Uterus (tissue), 4 donors: ENCODE data around the gene ARHGEF18. TPM values are rescaled to one million over a fixed set of nuclear protein-coding genes. Genes with fewer than 3 reads are reported as not detected.

Source experiments
- DNase-seq, 2 donors: peaks; one replicate each; pipeline ENCODE4 v3.0.0-alpha.2; 2019 to 2020
- H3K27ac ChIP-seq, 2 donors: fragments of 200-600 bp; sonication (generic); 1 replicate in 1 of 2; 2 replicates in 1 of 2; pipeline ENCODE4 v1.5.1; 2016 to 2018
- H3K27me3 ChIP-seq, 2 donors: fragments of 200-600 bp; sonication (generic); one replicate each; pipeline ENCODE4 v1.5.1; 2018 to 2019; ENCODE audit warnings: control low read depth in 1 of 2
- H3K36me3 ChIP-seq, 2 donors: fragments of 200-600 bp; sonication (generic); one replicate each; pipeline ENCODE4 v1.5.1; 2019; ENCODE audit warnings: control low read depth in 1 of 2
- H3K4me1 ChIP-seq, 2 donors: fragments of 200-600 bp; sonication (generic); one replicate each; pipeline ENCODE4 v1.5.1; 2018 to 2019; ENCODE audit warnings: control low read depth in 1 of 2
- H3K4me3 ChIP-seq, 2 donors: fragments of 200-600 bp; sonication (generic); 1 replicate in 1 of 2; 2 replicates in 1 of 2; pipeline ENCODE4 v1.5.1; 2018 to 2019; ENCODE audit warnings: mild to moderate bottlenecking in 1 of 2
- H3K9me3 ChIP-seq, 2 donors: fragments of 200-600 bp; sonication (generic); one replicate each; pipeline ENCODE4 v1.5.1; 2019; ENCODE audit warnings: control low read depth in 1 of 2
- CTCF ChIP-seq, 4 experiments: fragments of 200-600 bp in 2 of 4; fragments of 450-650 bp in 2 of 4; sonication (generic) in 2 of 4; IDR thresholded peaks; one replicate each; pipeline ENCODE4 v1.5.1; 2016 to 2019; ENCODE audit warnings: antibody characterized with exemption in 4 of 4, mild to moderate bottlenecking in 2 of 4, moderate library complexity in 1 of 4
- POLR2A ChIP-seq, 2 donors: fragments of 450-650 bp; IDR thresholded peaks; one replicate each; pipeline ENCODE4 v1.6.1; 2016; ENCODE audit warnings: antibody characterized with exemption in 2 of 2, mild to moderate bottlenecking in 1 of 2, moderate library complexity in 1 of 2
- intact Hi-C: fragments of 100-400 bp; cut with DNase I; formaldehyde crosslinking; loops from one replicate; pipeline ENCODE4 v1.15.1; 2023; ENCODE audit warnings: low total_unique reads
- total RNA-seq, 4 donors: library from RNA; depleted of rRNA in 3 of 4; stranded (reverse); fragments of >200 nt in 3 of 4; gene quantifications; one replicate each; pipeline versions ENCODE4 v1.1.0 to v1.2.4, GENCODE V29; 2014 to 2023
- donor health status: DM: yes; HTN: yes; CAD: no.

Gene ARHGEF18
- total RNA-seq, 4 donors from 2014 or later = 2.6 to 36.4 (median 18.5) TPM

- no peak overlapping the region for H3K27ac ChIP-seq
- no peaks in the 10 kb centered on the region for H3K9me3 ChIP-seq
- no peaks in the 10 kb centered on the region for H3K27me3 ChIP-seq
- no peaks in the 10 kb centered on the region for H3K4me1 ChIP-seq
- DNase-seq = no peak
- no peak for TF ChIP-seq CTCF (IDR thresholded peaks at IDR 0.05)
- TF ChIP-seq POLR2A (IDR thresholded peaks at IDR 0.05) = no peak
- no peak overlapping the region for H3K4me3 ChIP-seq
- intact Hi-C loops = no loop called here
- no peaks in the 10 kb centered on the region for H3K36me3 ChIP-seq
Observed at GRCh38 chr19:7311911-7312310, 36.8 kb upstream of the ARHGEF18 start.

GRCh38 chr19:7312816-7313215 is 35.9 kb upstream of the ARHGEF18 start:
- intact Hi-C loops = no loop called here
- H3K27me3 ChIP-seq = no peaks in the 10 kb centered on the region
- H3K36me3 ChIP-seq = no peaks in the 10 kb centered on the region
- TF ChIP-seq POLR2A (IDR thresholded peaks at IDR 0.05) (no peak), CTCF (IDR thresholded peaks at IDR 0.05) (no peak)
- no peak for DNase-seq
- no peak overlapping the region for H3K4me3 ChIP-seq
- H3K4me1 ChIP-seq = no peaks in the 10 kb centered on the region
- H3K27ac ChIP-seq = no peak overlapping the region
- H3K9me3 ChIP-seq = no peaks in the 10 kb centered on the region

- Histone ChIP-seq H3K27me3 (no peaks in the 10 kb centered on the region), H3K4me3 (no peak overlapping the region), H3K36me3 (no peaks in the 10 kb centered on the region), H3K27ac (no peak overlapping the region), H3K4me1 (no peaks in the 10 kb centered on the region), H3K9me3 (no peaks in the 10 kb centered on the region)
- no peak for DNase-seq
- TF ChIP-seq CTCF (IDR thresholded peaks at IDR 0.05) = no peak
- TF ChIP-seq POLR2A (IDR thresholded peaks at IDR 0.05) = no peak
- intact Hi-C loops = no loop called here
Observed at GRCh38 chr19:7318176-7318575, 30.6 kb upstream of the ARHGEF18 start.

GRCh38 chr19:7326105-7326877 is 22.4 kb upstream of the ARHGEF18 start:
- Histone ChIP-seq H3K27me3 (no peaks in the 10 kb centered on the region), H3K27ac (no peak overlapping the region), H3K4me1 (no peaks in the 10 kb centered on the region), H3K4me3 (no peak overlapping the region), H3K36me3 (no peaks in the 10 kb centered on the region), H3K9me3 (no peaks in the 10 kb centered on the region)
- intact Hi-C loops = no loop called here
- TF ChIP-seq CTCF (IDR thresholded peaks at IDR 0.05) = peak in 1 of 4 experiments; percentile 12
- no peak for TF ChIP-seq POLR2A (IDR thresholded peaks at IDR 0.05)
- DNase-seq = no peak

- Histone ChIP-seq H3K9me3 (no peaks in the 10 kb centered on the region), H3K4me1 (no peaks in the 10 kb centered on the region)
- TF ChIP-seq POLR2A (IDR thresholded peaks at IDR 0.05) = no peak
- TF ChIP-seq CTCF (IDR thresholded peaks at IDR 0.05) = no peak
Observed at GRCh38 chr19:7327802-7328201, 20.9 kb upstream of the ARHGEF18 start.

More at GRCh38 chr19:7327802-7328201, 20.9 kb upstream of the ARHGEF18 start:
- Histone ChIP-seq H3K36me3 (no peaks in the 10 kb centered on the region), H3K27me3 (no peaks in the 10 kb centered on the region), H3K27ac (no peak overlapping the region), H3K4me3 (no peak overlapping the region)
- DNase-seq = no peak
- intact Hi-C loops = no loop called here
